ENCODE data around the gene SAMD10. TPM values are rescaled to one million over a fixed set of nuclear protein-coding genes. Genes with fewer than 3 reads are reported as not detected.

SAMD10 gene
- total RNA-seq, 1 donor from 2014 or later = 3.8 TPM

DNA sequence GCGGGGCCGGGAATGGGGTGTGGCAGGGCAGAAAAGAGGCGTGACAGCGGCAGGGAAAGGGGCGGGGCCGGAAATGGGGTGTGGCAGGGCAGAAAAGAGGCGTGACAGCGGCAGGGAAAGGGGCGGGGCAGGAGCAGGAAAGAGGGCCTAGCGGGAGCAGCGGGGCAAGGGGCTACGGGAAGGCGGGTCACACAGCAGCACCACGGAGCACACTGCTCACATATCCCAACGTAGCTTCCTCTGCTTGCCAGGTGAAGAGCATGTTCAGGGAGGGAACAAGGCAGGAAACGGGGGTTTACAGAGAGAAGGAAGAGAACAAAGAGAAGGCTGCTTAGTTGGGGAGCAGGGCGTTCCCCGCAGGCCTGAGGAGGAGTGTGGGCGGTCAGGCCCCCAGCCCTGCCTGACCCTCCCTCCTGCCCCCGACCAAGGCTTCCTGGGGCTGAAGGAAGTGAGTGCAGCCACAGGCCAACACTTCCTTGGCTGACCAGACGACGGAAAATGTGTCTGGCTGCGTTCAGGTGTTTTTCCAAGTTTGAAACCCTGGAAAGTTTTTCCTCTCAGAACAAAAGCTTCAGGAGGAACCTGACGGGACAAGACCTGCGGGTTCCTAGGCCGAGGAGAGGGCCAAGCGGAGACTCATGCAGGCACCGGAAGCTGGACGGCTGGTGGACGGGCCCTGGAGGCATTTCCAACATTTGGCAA, 37.0 kb downstream of the SAMD10 start:
- no peak for DNase-seq (ENCODE audit: low spot score)
- Mint-ChIP-seq H3K27ac (ENCODE audit: unreplicated experiment) (peak overlapping the region; percentile 45), H3K4me3 (ENCODE audit: unreplicated experiment) (no peak overlapping the region)

DNA sequence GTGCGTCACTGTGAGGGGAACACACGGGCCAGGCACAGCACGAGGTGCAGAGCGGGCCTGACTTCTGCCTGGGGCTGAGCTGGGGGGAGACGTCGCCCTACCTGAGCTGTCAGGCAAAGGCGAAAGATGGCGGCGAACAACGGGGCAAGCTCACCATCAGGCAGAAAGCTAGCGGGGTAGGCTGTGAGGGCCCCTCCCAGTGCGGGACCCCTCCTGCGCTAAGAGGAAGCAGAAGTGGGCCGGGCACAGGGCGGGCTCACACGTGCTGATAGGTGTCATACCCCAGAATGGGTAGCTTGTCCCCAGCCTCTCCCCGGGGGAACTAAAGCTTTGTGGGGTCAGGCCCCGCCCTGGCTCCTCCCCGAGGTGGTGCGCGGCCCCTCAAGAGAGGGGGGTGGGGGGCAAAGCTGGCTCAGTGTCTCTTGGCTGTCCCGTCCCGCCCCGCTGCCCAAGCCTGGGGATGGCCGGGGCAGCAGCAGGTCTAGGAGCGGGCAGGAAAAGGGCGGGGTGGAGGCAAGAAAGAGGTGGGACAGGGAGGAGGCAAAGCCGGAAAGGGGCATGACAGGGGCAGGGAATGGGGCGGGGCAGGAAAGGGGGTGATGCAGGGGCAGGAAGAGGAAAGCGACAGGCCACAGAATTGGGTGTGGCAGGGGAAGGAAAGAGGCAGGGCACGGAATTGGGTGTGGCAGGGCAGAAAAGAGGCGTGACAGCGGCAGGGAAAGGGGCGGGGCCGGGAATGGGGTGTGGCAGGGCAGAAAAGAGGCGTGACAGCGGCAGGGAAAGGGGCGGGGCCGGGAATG, 38.0 kb downstream of the SAMD10 start:
- TF ChIP-seq, protein P1, sequence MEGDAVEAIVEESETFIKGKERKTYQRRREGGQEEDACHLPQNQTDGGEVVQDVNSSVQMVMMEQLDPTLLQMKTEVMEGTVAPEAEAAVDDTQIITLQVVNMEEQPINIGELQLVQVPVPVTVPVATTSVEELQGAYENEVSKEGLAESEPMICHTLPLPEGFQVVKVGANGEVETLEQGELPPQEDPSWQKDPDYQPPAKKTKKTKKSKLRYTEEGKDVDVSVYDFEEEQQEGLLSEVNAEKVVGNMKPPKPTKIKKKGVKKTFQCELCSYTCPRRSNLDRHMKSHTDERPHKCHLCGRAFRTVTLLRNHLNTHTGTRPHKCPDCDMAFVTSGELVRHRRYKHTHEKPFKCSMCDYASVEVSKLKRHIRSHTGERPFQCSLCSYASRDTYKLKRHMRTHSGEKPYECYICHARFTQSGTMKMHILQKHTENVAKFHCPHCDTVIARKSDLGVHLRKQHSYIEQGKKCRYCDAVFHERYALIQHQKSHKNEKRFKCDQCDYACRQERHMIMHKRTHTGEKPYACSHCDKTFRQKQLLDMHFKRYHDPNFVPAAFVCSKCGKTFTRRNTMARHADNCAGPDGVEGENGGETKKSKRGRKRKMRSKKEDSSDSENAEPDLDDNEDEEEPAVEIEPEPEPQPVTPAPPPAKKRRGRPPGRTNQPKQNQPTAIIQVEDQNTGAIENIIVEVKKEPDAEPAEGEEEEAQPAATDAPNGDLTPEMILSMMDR (IDR thresholded peaks at IDR 0.05) = no peak
- DNase-seq (ENCODE audit: low spot score) = no peak
- H3K27ac Mint-ChIP-seq (ENCODE audit: unreplicated experiment) = peak overlapping the region; percentile 59
- H3K4me1 Mint-ChIP-seq (ENCODE audit: low read depth) = no peaks in the 10 kb centered on the region
- H3K4me3 Mint-ChIP-seq (ENCODE audit: unreplicated experiment) = no peak overlapping the region
- H3K36me3 Mint-ChIP-seq (ENCODE audit: low read depth) = peaks cover 2% of the 10 kb centered on the region
- no peaks in the 10 kb centered on the region for H3K9me3 Mint-ChIP-seq (ENCODE audit: low read depth)
- H3K27me3 Mint-ChIP-seq (ENCODE audit: low read depth) = no peaks in the 10 kb centered on the region

More for the DNA sequence above, 37.0 kb downstream of the SAMD10 start:
- no peaks in the 10 kb centered on the region for H3K27me3 Mint-ChIP-seq (ENCODE audit: low read depth)
- H3K9me3 Mint-ChIP-seq (ENCODE audit: low read depth) = no peaks in the 10 kb centered on the region
- H3K4me1 Mint-ChIP-seq (ENCODE audit: low read depth) = peaks cover 6% of the 10 kb centered on the region
- TF ChIP-seq, protein P1 (IDR thresholded peaks at IDR 0.05) = no peak
- peaks cover 3% of the 10 kb centered on the region for H3K36me3 Mint-ChIP-seq (ENCODE audit: low read depth)

DNA sequence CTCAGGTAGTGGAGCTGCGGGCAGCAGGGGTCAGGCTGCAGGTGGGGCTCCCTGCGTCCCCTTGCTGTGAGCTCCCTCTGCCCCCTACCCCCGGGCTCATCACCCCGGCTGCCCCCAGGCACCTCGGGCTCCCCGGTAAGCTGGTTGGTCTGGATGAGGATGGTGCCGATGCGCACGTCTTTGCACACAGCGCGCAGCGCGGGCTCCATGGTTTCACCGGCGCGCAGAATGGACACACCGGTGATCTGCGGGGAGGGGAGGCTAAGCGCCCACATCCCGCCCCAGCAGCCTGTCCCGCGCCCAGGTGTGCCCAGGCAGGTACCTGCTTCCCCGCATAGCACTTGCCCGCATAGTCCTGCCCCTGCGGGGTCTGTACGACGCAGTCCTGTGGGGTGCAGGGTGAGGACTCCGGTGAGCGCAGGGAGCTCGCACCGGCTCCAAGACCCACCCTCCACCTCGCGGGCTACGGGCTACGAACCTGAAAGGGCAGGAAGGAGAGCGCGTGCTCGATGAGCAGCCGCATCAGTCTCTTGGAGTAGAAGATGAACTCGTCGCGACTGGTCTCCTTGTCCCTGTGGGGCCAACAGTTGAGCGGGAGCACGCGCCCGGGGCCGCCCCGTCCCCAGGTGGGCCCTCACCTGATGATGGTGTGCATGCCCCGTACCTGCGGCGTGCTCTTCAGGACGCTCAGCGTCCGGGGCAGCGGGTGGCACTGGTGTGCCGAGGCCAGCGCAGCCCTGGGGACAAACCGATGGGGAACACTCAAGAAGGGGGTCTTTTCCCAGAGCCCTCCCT, 38.8 kb downstream of the SAMD10 start:
- DNase-seq (ENCODE audit: low spot score) = peak; percentile 93
- H3K36me3 Mint-ChIP-seq (ENCODE audit: low read depth) = peaks cover 5% of the 10 kb centered on the region
- TF ChIP-seq, protein P1 (IDR thresholded peaks at IDR 0.05) = no peak
- H3K27me3 Mint-ChIP-seq (ENCODE audit: low read depth) = no peaks in the 10 kb centered on the region
- H3K4me1 Mint-ChIP-seq (ENCODE audit: low read depth) = no peaks in the 10 kb centered on the region
- H3K4me3 Mint-ChIP-seq (ENCODE audit: unreplicated experiment) = no peak overlapping the region
- H3K9me3 Mint-ChIP-seq (ENCODE audit: low read depth) = no peaks in the 10 kb centered on the region
- H3K27ac Mint-ChIP-seq (ENCODE audit: unreplicated experiment) = no peak overlapping the region

DNA sequence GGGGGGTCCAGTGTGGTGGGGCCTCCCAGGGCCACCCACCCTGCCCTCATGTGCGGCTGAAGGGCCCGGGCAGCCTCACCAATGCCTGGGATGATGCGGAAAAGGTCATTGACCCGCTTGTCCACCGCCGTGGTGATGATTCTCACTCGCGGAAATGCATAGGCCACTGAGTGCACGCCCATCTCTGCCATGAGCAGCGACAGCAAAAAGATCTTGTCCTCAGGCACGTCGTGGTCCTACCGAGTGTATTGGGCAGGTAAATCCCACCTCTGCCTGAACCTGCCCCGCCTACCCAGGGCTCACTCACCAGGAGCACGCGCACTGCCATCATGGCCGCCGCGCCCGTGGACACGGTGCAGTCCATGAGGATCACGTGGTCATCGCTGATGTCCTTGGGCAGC, 39.4 kb downstream of the SAMD10 start:
- Mint-ChIP-seq H3K4me1 (ENCODE audit: low read depth) (no peaks in the 10 kb centered on the region), H3K36me3 (ENCODE audit: low read depth) (peaks cover 7% of the 10 kb centered on the region), H3K9me3 (ENCODE audit: low read depth) (no peaks in the 10 kb centered on the region), H3K4me3 (ENCODE audit: unreplicated experiment) (no peak overlapping the region), H3K27me3 (ENCODE audit: low read depth) (no peaks in the 10 kb centered on the region), H3K27ac (ENCODE audit: unreplicated experiment) (no peak overlapping the region)
- TF ChIP-seq, protein P1 (IDR thresholded peaks at IDR 0.05) = no peak
- DNase-seq (ENCODE audit: low spot score) = no peak

Data from chondrocyte (in vitro differentiated cells).